Measurements from ENCODE around the gene COL6A2.

Gene COL6A2

DNA sequence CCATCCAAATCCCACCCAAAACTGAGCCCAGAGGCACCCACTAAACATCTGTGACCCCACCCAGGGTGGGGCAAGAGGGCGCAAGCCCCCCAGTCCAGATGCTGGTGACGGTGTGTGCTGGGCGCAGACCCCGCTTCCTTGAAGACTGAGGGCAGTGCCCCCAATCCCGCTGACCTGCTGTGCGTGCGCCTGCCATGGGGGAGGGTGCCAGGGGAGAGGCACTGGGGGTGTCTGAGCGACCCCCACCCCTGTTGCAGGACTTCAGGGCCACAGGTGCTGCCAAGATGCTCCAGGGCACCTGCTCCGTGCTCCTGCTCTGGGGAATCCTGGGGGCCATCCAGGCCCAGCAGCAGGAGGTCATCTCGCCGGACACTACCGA, 13.3 kb downstream of the COL6A2 start:
- no peak overlapping the region for H3K27ac ChIP-seq
- H3K4me1 ChIP-seq = peaks cover 8% of the 10 kb centered on the region
- H3K36me3 ChIP-seq = peaks cover 41% of the 10 kb centered on the region
- no peak for TF ChIP-seq Cebpa-rat (IDR thresholded peaks at IDR 0.05)
- peaks cover 6% of the 10 kb centered on the region; the same call in 1 of the 2 replicates for H4K20me1 ChIP-seq
- no peak overlapping the region for H3K4me3 ChIP-seq
- peaks cover 42% of the 10 kb centered on the region for H3K9me3 ChIP-seq
- H3K4me2 ChIP-seq = no peak overlapping the region
- H3K9ac ChIP-seq = no peak overlapping the region
- no peaks in the 10 kb centered on the region for H3K27me3 ChIP-seq

DNA sequence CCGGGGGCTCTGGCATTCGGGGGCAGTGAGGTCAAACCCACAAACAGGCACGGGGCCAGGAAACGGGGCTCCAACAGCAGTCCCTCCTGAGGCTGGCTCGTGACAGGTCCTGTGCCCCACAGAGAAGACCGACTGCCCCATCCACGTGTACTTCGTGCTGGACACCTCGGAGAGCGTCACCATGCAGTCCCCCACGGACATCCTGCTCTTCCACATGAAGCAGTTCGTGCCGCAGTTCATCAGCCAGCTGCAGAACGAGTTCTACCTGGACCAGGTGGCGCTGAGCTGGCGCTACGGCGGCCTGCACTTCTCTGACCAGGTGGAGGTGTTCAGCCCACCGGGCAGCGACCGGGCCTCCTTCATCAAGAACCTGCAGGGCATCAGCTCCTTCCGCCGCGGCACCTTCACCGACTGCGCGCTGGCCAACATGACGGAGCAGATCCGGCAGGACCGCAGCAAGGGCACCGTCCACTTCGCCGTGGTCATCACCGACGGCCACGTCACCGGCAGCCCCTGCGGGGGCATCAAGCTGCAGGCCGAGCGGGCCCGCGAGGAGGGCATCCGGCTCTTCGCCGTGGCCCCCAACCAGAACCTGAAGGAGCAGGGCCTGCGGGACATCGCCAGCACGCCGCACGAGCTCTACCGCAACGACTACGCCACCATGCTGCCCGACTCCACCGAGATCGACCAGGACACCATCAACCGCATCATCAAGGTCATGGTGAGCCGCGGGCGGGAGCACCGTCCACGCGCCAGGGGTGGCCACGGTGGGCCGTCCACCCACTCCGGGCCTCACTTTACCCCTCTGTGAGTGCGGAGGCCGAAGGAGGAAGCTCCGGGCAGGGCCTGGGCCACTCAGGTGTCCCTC, 14.2 kb downstream of the COL6A2 start:
- Histone ChIP-seq H3K27ac (no peak overlapping the region), H4K20me1 (peaks cover 7% of the 10 kb centered on the region; the same call in 1 of the 2 replicates), H3K4me3 (no peak overlapping the region), H3K36me3 (peaks cover 46% of the 10 kb centered on the region), H3K4me2 (no peak overlapping the region), H3K9me3 (peaks cover 35% of the 10 kb centered on the region), H3K9ac (no peak overlapping the region), H3K4me1 (peaks cover 17% of the 10 kb centered on the region), H3K27me3 (no peaks in the 10 kb centered on the region)
- TF ChIP-seq Cebpa-rat (IDR thresholded peaks at IDR 0.05) = no peak

- no peak overlapping the region for H3K4me2 ChIP-seq
- H3K36me3 ChIP-seq = peaks cover 46% of the 10 kb centered on the region
- no peak for TF ChIP-seq Cebpa-rat (IDR thresholded peaks at IDR 0.05)
- no peaks in the 10 kb centered on the region for H3K27me3 ChIP-seq
- H3K9me3 ChIP-seq = peaks cover 28% of the 10 kb centered on the region
- H4K20me1 ChIP-seq = peaks cover 14% of the 10 kb centered on the region; the same call in 1 of the 2 replicates
- H3K4me3 ChIP-seq = no peak overlapping the region
- no peak overlapping the region for H3K27ac ChIP-seq
- H3K9ac ChIP-seq = no peak overlapping the region
- H3K4me1 ChIP-seq = peaks cover 23% of the 10 kb centered on the region
Observed at GRCh38 chr21:46112725-46113215, 14.9 kb downstream of the COL6A2 start.

- no peak overlapping the region for H3K4me3 ChIP-seq
- H3K4me1 ChIP-seq = peaks cover 32% of the 10 kb centered on the region
- peaks cover 21% of the 10 kb centered on the region; the same call in 1 of the 2 replicates for H4K20me1 ChIP-seq
- H3K9me3 ChIP-seq = peaks cover 21% of the 10 kb centered on the region
- H3K36me3 ChIP-seq = peaks cover 46% of the 10 kb centered on the region
- H3K27me3 ChIP-seq = no peaks in the 10 kb centered on the region
- H3K4me2 ChIP-seq = no peak overlapping the region
- no peak overlapping the region for H3K27ac ChIP-seq
- no peak for TF ChIP-seq Cebpa-rat (IDR thresholded peaks at IDR 0.05)
- no peak overlapping the region for H3K9ac ChIP-seq
Observed at GRCh38 chr21:46113497-46114176, 15.7 kb downstream of the COL6A2 start.

GRCh38 chr21:46114963-46115362, 17.1 kb downstream of the COL6A2 start:
- H3K9me3 ChIP-seq = peaks cover 11% of the 10 kb centered on the region
- peaks cover 46% of the 10 kb centered on the region for H3K36me3 ChIP-seq
- H3K27me3 ChIP-seq = no peaks in the 10 kb centered on the region
- no peak overlapping the region for H3K27ac ChIP-seq
- peaks cover 19% of the 10 kb centered on the region; the same call in 1 of the 2 replicates for H4K20me1 ChIP-seq
- H3K9ac ChIP-seq = no peak overlapping the region
- peaks cover 45% of the 10 kb centered on the region for H3K4me1 ChIP-seq
- no peak overlapping the region for H3K4me2 ChIP-seq
- no peak overlapping the region for H3K4me3 ChIP-seq
- TF ChIP-seq Cebpa-rat (IDR thresholded peaks at IDR 0.05) = no peak

- H3K27me3 ChIP-seq = no peaks in the 10 kb centered on the region
- peaks cover 19% of the 10 kb centered on the region; the same call in 1 of the 2 replicates for H4K20me1 ChIP-seq
- no peak overlapping the region for H3K27ac ChIP-seq
- H3K4me3 ChIP-seq = no peak overlapping the region
- peak overlapping the region; percentile 69 for H3K4me2 ChIP-seq
- H3K4me1 ChIP-seq = peaks cover 52% of the 10 kb centered on the region
- TF ChIP-seq Cebpa-rat (IDR thresholded peaks at IDR 0.05) = no peak
- peaks cover 11% of the 10 kb centered on the region for H3K9me3 ChIP-seq
- peaks cover 46% of the 10 kb centered on the region for H3K36me3 ChIP-seq
- H3K9ac ChIP-seq = no peak overlapping the region
Observed at GRCh38 chr21:46115441-46116188, 17.7 kb downstream of the COL6A2 start.

DNA sequence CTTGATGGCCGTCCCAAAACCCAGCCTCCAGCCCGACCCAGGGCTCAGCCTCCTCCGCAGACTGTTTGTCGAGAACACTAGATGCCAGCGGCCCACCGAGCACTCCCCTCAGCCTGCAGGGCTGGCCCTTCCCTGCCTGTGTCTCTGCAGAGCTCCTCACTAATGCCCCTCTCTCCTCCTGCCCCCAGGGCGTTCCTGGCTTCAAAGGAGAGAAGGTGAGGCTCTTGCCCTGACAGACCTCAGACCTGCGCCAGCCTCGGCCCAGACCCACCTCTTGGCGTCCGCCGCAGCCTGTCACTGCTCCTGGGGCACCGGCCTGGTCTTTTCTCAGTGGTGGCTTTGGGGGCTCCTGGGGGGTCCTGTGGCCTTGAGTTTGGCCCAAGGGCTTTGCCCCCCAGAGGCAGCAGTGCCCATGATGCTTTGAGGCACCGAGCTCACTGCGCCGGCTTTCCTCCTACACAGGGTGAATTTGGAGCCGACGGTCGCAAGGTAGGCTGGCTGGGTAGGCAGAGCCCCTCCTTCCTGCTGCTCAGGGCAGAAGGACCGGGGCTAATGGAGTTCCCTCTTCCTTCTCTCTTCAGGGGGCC, 18.4 kb downstream of the COL6A2 start:
- Histone ChIP-seq H3K4me3 (no peak overlapping the region), H3K36me3 (peaks cover 47% of the 10 kb centered on the region), H3K27me3 (no peaks in the 10 kb centered on the region), H3K4me1 (peaks cover 55% of the 10 kb centered on the region), H3K9ac (no peak overlapping the region), H3K4me2 (peak overlapping the region; percentile 69), H4K20me1 (peaks cover 19% of the 10 kb centered on the region; the same call in 1 of the 2 replicates), H3K27ac (no peak overlapping the region), H3K9me3 (peaks cover 11% of the 10 kb centered on the region)
- no peak for TF ChIP-seq Cebpa-rat (IDR thresholded peaks at IDR 0.05)

DNA sequence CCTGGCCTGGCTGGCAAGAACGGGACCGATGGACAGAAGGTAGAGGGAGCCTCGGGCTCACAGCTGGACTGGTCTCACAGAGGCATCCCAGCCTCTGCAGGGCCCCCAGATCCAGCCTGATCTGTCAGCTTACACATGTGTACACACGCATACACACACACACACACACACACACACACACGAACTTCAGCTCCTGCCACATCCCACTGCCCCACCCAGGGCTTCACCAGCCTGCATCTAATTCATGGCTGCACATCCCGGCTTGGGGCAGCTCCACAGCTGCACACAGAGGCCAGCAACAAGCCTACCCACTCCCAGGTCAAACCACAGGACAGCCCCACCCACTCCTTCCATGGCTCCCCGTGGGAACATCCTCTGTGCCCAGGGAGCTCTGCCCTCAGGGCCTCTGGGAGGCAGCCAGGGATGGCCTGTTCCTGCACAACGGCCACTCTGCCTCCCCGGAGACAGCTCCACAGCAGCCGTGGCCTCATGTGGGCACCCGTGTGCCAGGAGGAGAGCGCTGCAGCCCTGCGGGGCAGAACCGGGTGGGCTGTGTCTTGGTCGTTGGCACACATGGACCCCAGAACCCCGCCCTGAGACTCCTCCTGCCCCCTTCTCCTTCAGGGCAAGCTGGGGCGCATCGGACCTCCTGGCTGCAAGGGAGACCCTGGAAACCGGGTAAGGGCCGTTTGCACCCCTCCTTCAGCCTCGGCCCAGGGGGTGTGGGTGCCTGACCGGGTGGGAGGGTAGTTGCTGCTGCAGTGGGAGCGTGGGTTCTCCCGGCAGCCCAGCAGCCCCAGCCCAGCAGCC, 19.1 kb downstream of the COL6A2 start:
- Histone ChIP-seq H3K4me1 (peaks cover 55% of the 10 kb centered on the region), H3K36me3 (peaks cover 49% of the 10 kb centered on the region), H4K20me1 (peaks cover 19% of the 10 kb centered on the region; the same call in 1 of the 2 replicates), H3K27ac (no peak overlapping the region), H3K4me2 (peak overlapping the region; percentile 69), H3K27me3 (no peaks in the 10 kb centered on the region), H3K9me3 (peaks cover 11% of the 10 kb centered on the region), H3K9ac (no peak overlapping the region), H3K4me3 (no peak overlapping the region)
- TF ChIP-seq Cebpa-rat (IDR thresholded peaks at IDR 0.05) = no peak

Measured in BLaER1 (cell line).